RKO (cell line): ENCODE measurements around the gene HRH1.

Experiments
- DNase-seq: peaks from one replicate; pipeline ENCODE4 v3.0.0-alpha.2; 2016; ENCODE audit warnings: low spot score

HRH1 gene

GRCh38 chr3:11283139-11283475, 128.8 kb downstream of the HRH1 start:
- DNase-seq, result no peak

- no peak for DNase-seq
These were observed 129.7 kb downstream of the HRH1 start for GRCh38 chr3:11284011-11284410.

GRCh38 chr3:11285471-11285870, 131.2 kb downstream of the HRH1 start:
- no peak for DNase-seq

GRCh38 chr3:11287404-11287803, 133.1 kb downstream of the HRH1 start:
- no peak for DNase-seq

DNA sequence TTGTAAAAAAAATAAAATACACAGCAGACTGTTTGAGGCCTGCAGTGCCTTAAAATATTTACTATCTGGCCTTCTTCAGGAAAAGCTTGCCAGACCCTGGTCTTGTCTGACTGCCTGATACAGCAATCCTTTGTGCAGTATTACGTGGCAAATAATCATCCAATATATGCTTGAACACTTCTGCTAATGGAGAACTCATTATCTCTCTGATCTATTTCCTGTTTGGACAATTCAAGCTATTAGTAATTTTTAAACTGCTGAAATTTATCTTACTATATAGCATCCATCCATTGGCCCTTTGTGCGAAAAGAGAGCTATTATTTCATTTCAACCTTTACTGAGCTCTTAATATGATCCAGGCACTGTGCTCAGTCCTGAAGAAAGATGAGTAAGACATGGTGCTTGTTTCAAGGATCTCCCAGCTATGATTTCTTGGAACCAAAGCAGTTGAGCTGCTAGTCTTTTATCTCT, 133.8 kb downstream of the HRH1 start:
- DNase-seq, result peak; percentile 17

GRCh38 chr3:11288786-11289637, 134.7 kb downstream of the HRH1 start:
- DNase-seq, result peak; percentile 85

GRCh38 chr3:11289864-11290263, 135.6 kb downstream of the HRH1 start:
- DNase-seq, result no peak

DNA sequence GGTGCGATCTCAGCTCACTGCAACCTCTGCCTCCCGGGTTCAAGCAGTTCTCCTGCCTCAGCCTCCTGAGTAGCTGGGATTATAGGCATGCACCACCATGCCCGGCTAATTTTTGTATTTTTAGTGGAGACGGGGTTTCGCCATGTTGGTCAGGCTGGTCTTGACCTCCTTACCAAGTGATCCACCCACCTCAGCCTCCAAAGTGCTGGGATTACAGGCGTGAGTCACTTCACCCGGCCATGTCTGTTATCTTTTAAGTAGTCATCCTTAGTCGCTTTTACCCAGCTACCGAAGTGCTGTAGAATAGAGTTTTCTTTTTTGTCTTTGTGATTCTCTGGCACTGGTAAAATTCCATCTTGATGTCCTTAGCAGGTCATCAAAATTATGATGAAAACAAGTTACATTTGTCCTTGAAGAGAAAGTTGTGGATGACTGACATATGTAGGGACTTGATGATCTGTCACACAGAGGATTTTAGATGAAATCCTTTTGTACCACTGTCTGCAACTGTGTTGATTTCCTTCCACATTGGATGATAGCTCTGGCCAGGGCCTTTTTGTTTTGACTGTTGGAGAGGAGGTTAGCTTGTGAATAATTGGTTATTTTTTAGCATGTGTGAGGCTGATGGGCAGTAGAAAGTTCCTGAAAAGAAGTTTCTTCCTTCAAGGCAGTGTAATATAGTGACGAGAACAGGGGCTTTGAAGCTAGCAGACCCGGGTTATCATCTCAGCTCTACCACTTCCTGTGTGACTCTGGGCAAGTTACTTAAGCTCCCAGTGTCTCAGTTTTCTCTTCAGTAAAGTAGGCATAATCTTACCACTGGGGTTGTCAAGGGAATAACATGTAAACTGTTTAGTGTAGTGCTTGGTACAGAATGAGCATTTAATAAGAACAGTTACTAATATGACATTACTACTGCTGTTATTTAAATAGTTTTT, 136.7 kb downstream of the HRH1 start:
- peak; percentile 23 for DNase-seq

GRCh38 chr3:11291808-11292207, 137.5 kb downstream of the HRH1 start:
- DNase-seq, result no peak

- DNase-seq, result no peak
These were observed 142.8 kb downstream of the HRH1 start for GRCh38 chr3:11297126-11297525.

DNA sequence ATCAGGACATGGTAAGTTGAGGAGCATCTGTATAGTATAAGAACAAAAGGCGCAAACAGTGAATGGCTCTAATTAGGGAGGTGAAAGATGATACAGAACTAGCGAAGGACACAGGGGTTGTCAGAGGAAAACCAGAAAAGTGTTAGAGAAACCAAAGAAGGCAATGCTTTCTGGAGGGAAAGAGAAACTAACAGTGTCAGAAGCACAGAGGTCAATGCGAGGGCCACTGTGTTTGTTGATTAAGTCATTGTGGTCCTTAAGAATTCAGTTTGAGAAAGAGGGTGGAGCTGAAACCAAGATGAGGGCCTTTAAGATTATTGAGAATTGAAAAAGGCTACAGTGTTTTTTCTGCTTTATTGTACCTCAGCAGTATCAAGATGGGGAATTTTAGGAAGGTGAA, 146.7 kb downstream of the HRH1 start:
- no peak for DNase-seq

- no peak for DNase-seq
These were observed 148.2 kb downstream of the HRH1 start for GRCh38 chr3:11302444-11302843.

DNA sequence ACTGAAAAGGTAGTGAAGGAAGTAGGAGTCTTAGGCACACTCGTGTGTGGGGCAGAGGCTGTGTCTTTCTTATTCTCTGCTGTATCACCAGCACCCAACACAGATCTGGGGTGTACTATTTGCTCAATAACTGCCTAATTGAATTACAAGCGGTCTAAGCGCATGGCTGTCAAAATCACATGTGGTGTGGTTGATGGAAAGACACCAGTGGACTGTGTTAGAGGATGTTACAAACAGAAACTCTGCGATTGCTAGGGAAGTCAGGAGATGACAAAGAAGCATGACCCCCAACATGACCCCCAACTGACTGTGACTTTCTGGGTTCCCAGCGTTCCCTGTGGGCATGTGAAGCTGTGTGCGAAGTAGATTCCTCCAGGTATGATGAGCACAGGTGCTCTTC, 149.9 kb downstream of the HRH1 start:
- no peak for DNase-seq

DNA sequence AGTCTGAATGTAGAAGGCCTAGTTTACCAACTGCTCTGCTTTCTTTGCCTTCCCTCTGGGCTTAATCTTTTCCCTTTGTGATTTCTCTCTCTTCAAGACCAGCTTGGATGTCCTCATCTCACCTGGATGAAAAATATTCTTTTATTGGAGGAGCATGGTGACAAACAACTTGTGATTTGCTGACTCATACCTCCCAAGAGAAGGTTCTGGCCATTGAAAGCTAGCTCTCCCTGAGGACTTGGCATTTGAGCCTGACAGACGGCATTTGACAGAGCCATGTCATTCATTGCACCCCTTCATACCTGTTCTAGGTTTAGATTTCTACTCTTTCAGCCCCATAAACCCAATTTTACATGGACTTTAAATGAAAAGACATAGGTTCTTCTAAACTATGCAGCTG, 151.2 kb downstream of the HRH1 start:
- no peak for DNase-seq

DNA sequence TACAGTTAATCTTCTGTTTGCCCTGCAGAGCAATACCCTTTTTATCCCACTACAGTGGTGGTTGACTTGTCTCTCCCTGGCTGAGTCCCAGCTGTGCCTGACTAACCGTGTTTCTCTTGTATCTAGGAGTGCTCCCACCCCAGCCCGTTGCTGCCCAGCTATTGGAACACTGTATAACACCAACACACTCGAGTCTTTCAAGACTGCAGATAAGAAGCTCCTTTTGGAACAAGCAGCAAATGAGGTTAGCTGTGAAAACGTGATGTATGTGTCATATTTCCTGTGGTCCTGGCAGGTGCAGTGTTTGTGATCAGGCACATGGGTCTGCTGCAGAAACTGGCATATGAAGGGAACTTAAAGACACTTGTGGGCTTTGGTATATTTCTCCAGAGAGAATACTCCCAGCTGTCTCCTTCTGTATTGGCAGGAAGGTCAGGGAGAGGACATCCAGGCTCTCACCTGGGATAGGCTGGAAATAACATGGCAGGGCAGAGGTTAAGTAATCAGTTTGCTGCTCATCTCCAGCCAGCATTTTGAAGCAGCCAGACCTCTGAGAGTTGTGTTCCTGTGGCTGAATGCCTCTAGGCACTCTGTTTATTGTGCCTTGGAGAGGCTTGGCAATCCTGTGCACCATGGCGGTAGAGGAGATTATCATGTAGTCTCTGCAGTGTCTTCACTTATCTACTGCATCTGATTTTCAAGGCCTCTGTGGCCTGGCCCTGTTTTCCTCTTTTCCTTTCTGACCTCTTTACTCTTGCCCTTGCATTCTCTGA, 152.7 kb downstream of the HRH1 start:
- DNase-seq, result no peak

DNA sequence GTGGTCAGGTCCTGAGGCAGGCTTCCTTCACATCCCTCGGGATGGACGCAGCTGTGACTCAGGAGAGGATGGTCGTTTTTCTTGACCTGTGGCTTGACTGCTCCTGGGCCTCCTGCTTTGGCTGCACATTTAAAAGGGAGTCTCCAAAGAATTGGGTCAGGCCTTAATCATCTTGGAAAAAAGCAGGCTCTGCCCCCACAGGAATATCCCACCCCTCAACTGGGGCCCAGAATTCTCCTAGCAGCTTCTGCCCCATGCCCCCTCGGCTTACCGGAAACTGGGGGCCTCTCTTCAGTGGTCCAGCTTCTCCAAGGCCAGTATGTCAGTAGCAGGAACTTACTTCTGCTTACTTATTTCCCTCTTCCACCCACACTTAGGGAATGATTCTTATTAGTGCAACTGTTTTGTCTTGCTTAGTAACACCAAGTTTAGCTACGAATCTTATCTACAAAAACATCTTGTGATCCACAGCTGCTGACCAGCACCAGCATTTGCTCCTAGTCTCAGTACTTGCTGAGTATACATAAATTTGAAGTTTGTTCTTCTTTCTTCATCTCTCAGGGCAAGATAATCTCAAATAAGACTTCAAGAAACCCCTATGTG, 153.6 kb downstream of the HRH1 start:
- no peak for DNase-seq

DNA sequence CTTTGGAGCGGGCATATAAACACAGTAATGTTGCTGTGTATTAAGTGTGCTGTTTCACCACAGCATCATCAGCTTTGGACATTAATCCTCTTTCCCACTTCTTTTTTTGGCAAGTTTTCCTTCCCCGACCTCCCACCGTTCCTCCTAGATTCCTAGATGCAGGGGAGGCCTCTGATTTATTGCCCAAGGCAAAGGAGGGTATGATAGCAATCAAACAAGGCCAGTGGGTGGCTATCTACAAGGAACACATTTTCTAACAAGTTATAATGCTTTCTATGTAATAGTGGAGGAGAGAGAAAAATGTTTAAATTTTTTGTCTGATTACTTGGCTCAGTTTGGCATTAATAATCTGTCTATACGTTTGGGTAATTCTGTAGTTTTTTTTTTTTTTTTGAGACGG, 156.0 kb downstream of the HRH1 start:
- DNase-seq, result no peak

DNA sequence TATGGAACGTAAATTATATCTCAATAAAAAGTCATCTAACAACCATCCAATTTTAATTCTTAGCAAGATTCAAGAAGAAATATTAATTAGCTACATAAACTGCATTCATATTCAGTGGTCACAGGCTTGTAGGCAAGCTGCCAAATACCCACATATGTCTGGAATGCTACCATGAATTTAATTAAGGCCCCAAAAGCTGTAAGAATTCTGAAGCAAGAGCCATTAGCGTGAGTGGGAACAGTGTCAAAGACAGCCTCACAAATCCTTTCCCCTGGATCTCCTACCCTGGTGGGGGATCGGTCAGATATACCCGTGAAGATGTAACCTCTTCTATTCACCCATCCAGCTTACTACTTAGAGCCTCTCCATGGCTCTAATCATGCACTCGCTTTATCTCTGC, 157.9 kb downstream of the HRH1 start:
- DNase-seq, result no peak
